ENCODE results near the gene ADGRG6. TPM values are rescaled to one million over a fixed set of nuclear protein-coding genes. Genes with fewer than 3 reads are reported as not detected.
A peak's percentile ranks its signal among the peaks of the same experiment; 100 is the strongest.

The ADGRG6 gene
- polyA plus RNA-seq (2012; rRNA removed), result 61.5 and 91.8 TPM in 2 replicates
- polyA plus RNA-seq (2012; cell fraction: cytosol; rRNA removed), result 83.4 and 84.3 TPM in 2 replicates
- polyA plus RNA-seq (2012; cell fraction: nucleus; rRNA removed), result 78.5 and 178 TPM in 2 replicates

GRCh38 chr6:142301651-142302391 is at the start of gene ADGRG6:
Gene ADGRG6 (plus strand): TSS chr6:142302007. CDS start chr6:142302330, 323 bp downstream.
- Histone ChIP-seq H3K4me1 (ENCODE audit: control insufficient read depth in 1 of 2, insufficient read depth in 2 of 2, low read depth in 1 of 2, low read length in 1 of 2) (no peaks in the 10 kb centered on the region; a peak in 1 of 4 replicates), H3K27me3 (ENCODE audit: insufficient read depth) (no peaks in the 10 kb centered on the region), H3F3A (replicated peaks; ENCODE audit: insufficient read depth) (peaks cover 46% of the 10 kb centered on the region), H3K27ac (ENCODE audit: low read depth in 2 of 2, low read length in 1 of 2) (peak within 1 kb of the TSS; percentile 92 to 93), H3K4me3 (ENCODE audit: low read depth in 2 of 2, low read length in 1 of 2) (peak within 1 kb of the TSS; percentile 67 to 70), H3K9ac (peak within 1 kb of the TSS; percentile 88), H3K36me3 (replicated peaks in 1 of 2; ENCODE audit: control insufficient read depth in 1 of 2, insufficient read depth in 2 of 2, low read length in 1 of 2) (peaks cover 0 to 3% of the 10 kb centered on the region in 2 experiments), H3K9me2 (no peaks in the 10 kb centered on the region), H3K79me2 (ENCODE audit: insufficient read depth) (peaks cover 50% of the 10 kb centered on the region), H4K20me1 (ENCODE audit: insufficient read depth) (no peaks in the 10 kb centered on the region), H3K9me3 (no peaks in the 10 kb centered on the region), H3K4me2 (peak within 1 kb of the TSS; percentile 90), H2AFZ (ENCODE audit: low read depth) (peak within 1 kb of the TSS; percentile 70)
- DNase-seq, result peak; percentile 26
- TF ChIP-seq YY1 (IDR thresholded peaks at IDR 0.05; ENCODE audit: low read depth), result no peak
- TF ChIP-seq RCOR1 (IDR thresholded peaks at IDR 0.05; ENCODE audit: low read length), result no peak
- TF ChIP-seq REST (IDR thresholded peaks at IDR 0.05; ENCODE audit: low read depth, low read length), result no peak
- no peak for TF ChIP-seq SMC3 (IDR thresholded peaks at IDR 0.05; ENCODE audit: low read depth, low read length)
- TF ChIP-seq RXRA (IDR thresholded peaks at IDR 0.05; ENCODE audit: borderline replicate concordance, low read depth), result no peak
- peak; percentile 11; the same call in 1 of the 2 replicates for TF ChIP-seq TAF1 (IDR thresholded peaks at IDR 0.05; ENCODE audit: borderline replicate concordance, low read depth, low read length)
- TF ChIP-seq ZBTB33 (IDR thresholded peaks at IDR 0.05; ENCODE audit: borderline replicate concordance, low read depth), result no peak
- CTCF ChIA-PET, result no interaction called here
- POLR2A ChIA-PET, result no interaction called here
- 0% methylated on average over 11 of the region's 69 CpGs for WGBS (ENCODE audit: low lambda C conversion rate)

- POLR2A ChIA-PET, result no interaction called here
- CTCF ChIA-PET, result no interaction called here
- Histone ChIP-seq H3K9ac (no peak overlapping the region), H2AFZ (ENCODE audit: low read depth) (no peak overlapping the region), H4K20me1 (ENCODE audit: insufficient read depth) (no peaks in the 10 kb centered on the region), H3K79me2 (ENCODE audit: insufficient read depth) (no peaks in the 10 kb centered on the region), H3K36me3 (replicated peaks in 1 of 2; ENCODE audit: control insufficient read depth in 1 of 2, insufficient read depth in 2 of 2, low read length in 1 of 2) (no peaks in the 10 kb centered on the region), H3K9me2 (no peaks in the 10 kb centered on the region), H3K4me1 (ENCODE audit: control insufficient read depth in 1 of 2, insufficient read depth in 2 of 2, low read depth in 1 of 2, low read length in 1 of 2) (no peaks in the 10 kb centered on the region), H3K27me3 (ENCODE audit: insufficient read depth) (no peaks in the 10 kb centered on the region), H3K4me2 (no peak overlapping the region), H3F3A (replicated peaks; ENCODE audit: insufficient read depth) (no peaks in the 10 kb centered on the region), H3K9me3 (no peaks in the 10 kb centered on the region), H3K27ac (ENCODE audit: low read depth in 2 of 2, low read length in 1 of 2) (no peak overlapping the region), H3K4me3 (ENCODE audit: low read depth in 2 of 2, low read length in 1 of 2) (no peak overlapping the region)
- 42% methylated on average over 6 of the region's 6 CpGs for WGBS (ENCODE audit: low lambda C conversion rate)
- no peak for DNase-seq
- TF ChIP-seq SMC3 (IDR thresholded peaks at IDR 0.05; ENCODE audit: low read depth, low read length), result no peak
- no peak for TF ChIP-seq NFIC (IDR thresholded peaks at IDR 0.05; ENCODE audit: borderline replicate concordance)
- TF ChIP-seq YY1 (IDR thresholded peaks at IDR 0.05; ENCODE audit: low read depth), result no peak
- TF ChIP-seq FOXJ3 (CRISPR knock-in tag; IDR thresholded peaks at IDR 0.05), result no peak
- TF ChIP-seq MAX (IDR thresholded peaks at IDR 0.05; ENCODE audit: low read depth), result no peak
- no peak for TF ChIP-seq USF1 (IDR thresholded peaks at IDR 0.05; ENCODE audit: borderline replicate concordance, low read depth)
- no peak for TF ChIP-seq FOSL2 (IDR thresholded peaks at IDR 0.05; ENCODE audit: borderline replicate concordance, low read depth)
- TF ChIP-seq MEF2A (IDR thresholded peaks at IDR 0.05; ENCODE audit: borderline replicate concordance, low read depth), result no peak
- TF ChIP-seq RXRA (IDR thresholded peaks at IDR 0.05; ENCODE audit: borderline replicate concordance, low read depth), result no peak
- no peak for TF ChIP-seq IRF3 (IDR thresholded peaks at IDR 0.05; ENCODE audit: low read depth, low read length)
- TF ChIP-seq CTCF (IDR thresholded peaks at IDR 0.05), result no peak
Observed at GRCh38 chr6:142254513-142254912, 47.3 kb upstream of the ADGRG6 start.
